Skeletal muscle satellite cell (primary cell): ENCODE data around the gene RAB1B.

Experiments
- H3K27me3 ChIP-seq: 2 replicates; pipeline ENCODE4 v1.7.0; 2013; ENCODE audit warnings: low read length; ENCODE audit not compliant: control insufficient read depth, insufficient read depth
- H3K36me3 ChIP-seq: 2 replicates; pipeline ENCODE4 v1.7.0; 2013; ENCODE audit warnings: mild to moderate bottlenecking, control low read depth, low read length; ENCODE audit not compliant: insufficient read depth
- H3K4me1 ChIP-seq: 2 replicates; pipeline ENCODE4 v1.7.0; 2013; ENCODE audit warnings: low read length; ENCODE audit not compliant: control insufficient read depth, insufficient read depth
- H3K4me2 ChIP-seq: 2 replicates; pipeline ENCODE4 v1.7.0; 2013; ENCODE audit warnings: mild to moderate bottlenecking, low read length
- H3K4me3 ChIP-seq: 2 replicates; pipeline ENCODE4 v1.7.0; 2013; ENCODE audit warnings: low read length
- H3K9ac ChIP-seq: 2 replicates; pipeline ENCODE4 v1.7.0; 2013; ENCODE audit warnings: mild to moderate bottlenecking, low read depth, low read length, moderate library complexity
- H3K9me3 ChIP-seq: replicated peaks from 2 replicates; pipeline ENCODE4 v1.7.0; 2013; ENCODE audit warnings: mild to moderate bottlenecking, control low read depth, low read length

Gene RAB1B

DNA sequence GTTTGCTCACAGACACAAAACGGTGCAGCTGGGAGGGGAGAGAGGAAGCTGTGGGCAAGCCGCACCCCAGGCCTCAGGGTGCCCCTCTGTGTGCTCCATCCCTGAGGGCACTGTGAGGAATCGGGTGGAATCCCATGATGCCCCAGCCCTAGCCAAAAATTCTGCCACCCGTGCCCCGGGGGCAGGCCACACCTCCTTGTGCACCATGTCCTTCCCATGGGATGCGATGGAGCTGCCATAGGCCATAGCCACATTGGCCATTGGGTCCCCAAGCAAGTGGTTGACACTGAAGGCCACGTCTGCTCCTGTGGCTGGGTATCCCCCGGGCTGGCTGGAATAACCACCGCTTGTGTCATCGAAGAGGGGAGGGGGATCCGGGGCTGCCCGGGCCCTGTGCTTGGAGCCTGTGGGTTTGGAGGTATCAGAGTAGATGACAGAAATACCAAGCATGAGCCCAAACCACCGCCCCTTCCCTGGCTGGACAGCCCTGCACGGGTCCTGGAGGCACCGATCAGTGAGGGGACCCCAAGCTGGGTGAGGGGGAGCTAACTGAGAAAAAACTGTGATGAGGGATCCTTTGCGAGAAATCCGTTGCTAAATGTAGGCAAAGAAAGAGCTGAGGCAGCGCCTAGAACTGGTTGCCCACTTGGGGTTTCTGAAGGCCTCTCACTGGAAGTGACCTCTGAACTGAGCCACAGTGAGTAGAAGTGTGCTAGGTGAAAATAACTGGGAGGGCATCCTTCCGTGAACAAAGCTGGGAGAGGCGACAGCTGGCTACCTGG, 19.6 kb downstream of the RAB1B start:
- Histone ChIP-seq H3K9ac (peak overlapping the region; percentile 96), H3K9me3 (no peaks in the 10 kb centered on the region), H3K4me1 (peaks cover 15% of the 10 kb centered on the region), H3K27me3 (peaks cover 22% of the 10 kb centered on the region), H3K4me2 (peak overlapping the region; percentile 97), H3K36me3 (peaks cover 33% of the 10 kb centered on the region), H3K4me3 (peak overlapping the region; percentile 72)

DNA sequence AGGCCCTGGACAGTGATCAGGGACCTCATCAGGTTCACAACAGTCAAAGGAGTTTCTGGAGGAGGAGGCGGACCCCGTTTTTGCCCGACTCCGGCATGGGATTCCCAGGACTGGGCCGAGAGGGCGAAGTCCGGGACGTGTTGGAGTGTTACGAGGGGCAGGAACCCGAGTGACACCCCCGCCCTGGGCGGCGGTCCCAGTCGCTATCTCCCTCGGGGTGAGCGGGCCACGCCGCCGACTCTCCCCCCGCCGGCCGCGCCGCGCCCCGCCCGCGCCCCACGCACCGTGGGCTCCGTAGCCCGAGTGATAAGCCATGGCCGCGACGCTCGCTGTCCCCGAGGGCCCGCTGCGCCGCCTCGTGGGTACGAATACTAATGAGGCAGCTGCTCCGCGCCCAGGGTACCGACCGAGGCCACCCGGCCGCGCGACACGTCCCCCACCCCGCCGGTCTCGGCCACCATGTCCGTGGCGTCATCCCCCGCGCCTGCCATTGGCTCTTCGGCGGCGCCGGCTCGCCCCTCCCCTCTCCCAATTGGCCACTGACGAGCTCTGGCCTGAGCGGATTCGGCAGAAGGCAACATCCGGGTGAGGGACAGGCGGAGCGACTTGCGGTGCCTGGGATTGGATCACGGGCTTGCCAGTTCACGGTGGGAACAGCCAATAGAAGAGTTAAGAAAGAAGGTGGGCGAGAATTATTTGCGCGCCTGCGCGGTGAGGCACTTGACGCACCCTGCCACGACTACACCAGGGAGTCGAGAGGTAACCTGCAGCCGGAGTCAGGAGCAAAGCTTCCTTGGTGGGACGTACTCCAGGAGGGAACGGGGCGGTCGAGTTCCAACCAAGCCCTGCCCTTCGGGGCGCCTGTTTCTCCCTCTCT, 20.5 kb downstream of the RAB1B start, which contains the start of gene YIF1A:
Gene YIF1A, minus strand, starts transcription at position 473 of the 877 bp plus-strand sequence. Its CDS starts 158 bp downstream, at position 315.
- peak within 1 kb of the TSS; percentile 96 for H3K9ac ChIP-seq
- peaks cover 29% of the 10 kb centered on the region for H3K36me3 ChIP-seq
- H3K27me3 ChIP-seq: peaks cover 30% of the 10 kb centered on the region
- no peaks in the 10 kb centered on the region for H3K9me3 ChIP-seq
- H3K4me2 ChIP-seq: peak within 1 kb of the TSS; percentile 97
- H3K4me3 ChIP-seq: peak within 1 kb of the TSS; percentile 72
- peaks cover 15% of the 10 kb centered on the region for H3K4me1 ChIP-seq

DNA sequence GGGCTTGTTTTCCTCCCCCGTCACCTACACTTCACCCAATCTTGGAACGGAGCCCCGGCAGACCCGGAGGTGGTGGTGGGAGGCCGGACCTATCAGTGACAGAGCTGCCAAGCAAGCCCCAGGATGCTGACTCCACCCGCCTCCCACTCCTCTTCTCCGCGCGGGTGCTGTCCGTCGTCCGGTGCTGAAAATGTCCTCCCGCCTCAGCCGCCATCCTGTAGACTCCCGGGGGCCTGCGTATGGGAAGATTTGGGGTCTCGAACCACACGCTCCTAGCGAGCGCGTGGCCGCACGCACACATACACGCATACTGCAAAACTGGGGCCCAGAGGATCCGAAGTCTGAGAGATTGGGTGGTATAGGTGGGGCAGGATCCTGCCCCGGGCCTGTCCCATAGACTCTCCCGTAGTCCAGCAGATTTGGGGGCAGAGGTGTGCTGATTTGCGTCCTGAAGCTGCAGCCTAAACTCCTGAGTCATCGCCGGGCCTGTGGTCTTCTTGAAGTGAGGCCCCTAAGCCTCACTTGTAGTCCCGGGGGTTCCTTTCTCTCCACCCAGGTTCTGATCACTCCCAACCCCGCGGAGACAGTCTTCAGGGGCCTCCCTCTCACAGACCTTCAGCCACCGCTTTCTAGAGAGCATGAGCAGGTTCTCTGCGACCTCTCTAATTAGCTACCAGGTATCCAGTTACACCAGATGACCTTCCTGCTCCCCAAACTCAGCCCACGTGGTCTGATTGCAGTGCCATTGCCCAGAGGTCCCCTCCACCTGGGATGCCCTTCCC, 21.3 kb downstream of the RAB1B start:
- Histone ChIP-seq H3K4me1 (peaks cover 15% of the 10 kb centered on the region), H3K4me2 (peak overlapping the region; percentile 95), H3K9ac (peak overlapping the region; percentile 96), H3K27me3 (peaks cover 33% of the 10 kb centered on the region), H3K4me3 (peak overlapping the region; percentile 72), H3K9me3 (no peaks in the 10 kb centered on the region), H3K36me3 (peaks cover 23% of the 10 kb centered on the region)

DNA sequence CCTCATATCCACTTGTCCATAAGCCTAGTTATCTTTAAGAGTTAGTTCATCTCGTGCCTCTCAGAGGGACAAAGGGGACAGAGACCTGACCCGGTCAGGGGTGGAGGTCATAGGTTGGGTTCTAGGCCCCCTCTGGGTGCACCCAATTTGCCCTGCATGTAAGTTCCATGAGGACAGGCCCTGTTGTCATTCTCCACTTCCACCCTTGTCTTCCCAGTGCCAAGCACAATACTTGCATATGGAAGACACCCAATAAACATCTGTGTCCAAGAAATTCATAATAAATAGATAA, 21.8 kb downstream of the RAB1B start:
- peak overlapping the region; percentile 95 for H3K4me2 ChIP-seq
- peaks cover 15% of the 10 kb centered on the region for H3K4me1 ChIP-seq
- H3K9me3 ChIP-seq: no peaks in the 10 kb centered on the region
- peak overlapping the region; percentile 72 for H3K4me3 ChIP-seq
- H3K27me3 ChIP-seq: peaks cover 33% of the 10 kb centered on the region
- H3K36me3 ChIP-seq: peaks cover 17% of the 10 kb centered on the region
- no peak overlapping the region for H3K9ac ChIP-seq

DNA sequence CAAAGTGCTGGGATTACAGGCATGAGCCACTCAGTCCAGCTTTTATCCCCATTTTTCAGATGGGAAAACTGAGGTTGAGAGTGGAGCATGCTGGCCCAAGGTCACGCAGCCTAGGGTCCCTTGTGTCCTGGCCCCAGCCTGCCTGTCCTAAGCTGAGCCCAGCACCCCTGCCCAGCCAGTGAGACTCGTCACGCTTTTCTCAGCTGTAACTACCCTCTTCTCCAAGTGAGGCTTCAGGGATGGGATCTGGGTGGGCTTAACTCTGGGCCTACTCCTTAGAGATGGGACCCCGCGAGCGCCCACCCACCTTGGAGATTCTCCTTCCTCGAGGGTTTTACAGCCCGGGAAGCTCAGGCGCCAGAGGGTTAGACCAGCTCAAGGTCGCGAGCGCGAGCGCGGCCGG, 22.9 kb downstream of the RAB1B start:
- Histone ChIP-seq H3K4me1 (peaks cover 15% of the 10 kb centered on the region), H3K4me3 (no peak overlapping the region), H3K27me3 (peaks cover 36% of the 10 kb centered on the region)

DNA sequence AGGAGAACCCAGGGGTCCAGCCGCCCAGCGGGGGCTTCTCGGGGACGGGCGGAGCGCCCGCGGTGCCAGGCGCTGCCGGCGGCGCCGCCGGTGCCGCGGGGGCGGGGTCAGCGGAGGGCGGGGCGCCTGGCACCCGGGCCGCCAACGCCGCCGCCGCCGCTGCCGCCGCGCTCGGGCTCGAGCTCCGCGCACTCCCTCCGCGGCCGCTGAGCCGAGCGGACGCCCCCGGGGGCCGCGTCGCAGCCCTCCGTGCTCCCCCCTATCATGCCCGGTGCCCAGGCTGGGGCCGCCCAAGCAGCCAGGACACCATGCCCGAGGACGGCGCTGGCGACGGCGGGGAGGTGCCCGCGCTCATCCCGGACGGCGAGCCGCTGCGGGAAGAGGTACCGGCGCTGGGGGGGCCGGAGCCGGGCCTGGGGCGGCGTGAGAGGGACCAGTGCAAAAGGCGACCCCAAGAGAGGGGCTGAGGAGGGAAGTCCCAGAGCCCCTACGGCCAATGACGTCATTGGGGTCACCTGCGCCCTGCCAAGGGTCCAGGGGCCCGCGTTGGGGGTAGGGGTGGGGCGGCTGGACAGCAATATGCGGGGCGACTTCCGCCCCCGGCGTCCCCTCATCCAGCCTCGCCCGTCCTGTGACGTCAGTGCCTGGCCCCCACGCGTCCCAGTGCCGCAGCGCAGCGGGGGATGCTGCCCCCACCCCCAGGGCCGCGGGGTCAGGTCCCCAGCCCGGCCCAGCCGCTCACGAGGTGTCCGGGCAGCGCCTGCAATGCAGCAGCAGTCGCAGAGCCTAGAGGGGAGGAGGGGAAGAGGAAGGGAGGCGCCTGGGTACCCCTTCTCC, 23.5 kb downstream of the RAB1B start, which contains the start of gene TMEM151A:
Gene TMEM151A, plus strand, starts transcription at position 189 of the 837 bp plus-strand sequence. Its CDS starts 120 bp downstream, at position 309.
- peak within 1 kb of the TSS; percentile 59 for H3K4me3 ChIP-seq
- peaks cover 42% of the 10 kb centered on the region for H3K27me3 ChIP-seq
- no peaks in the 10 kb centered on the region for H3K9me3 ChIP-seq
- H3K9ac ChIP-seq: no peak within 1 kb of the TSS
- peak within 1 kb of the TSS; percentile 69 for H3K4me2 ChIP-seq
- peaks cover 15% of the 10 kb centered on the region for H3K4me1 ChIP-seq
- H3K36me3 ChIP-seq: peaks cover 3% of the 10 kb centered on the region

More for the DNA sequence above, 22.9 kb downstream of the RAB1B start:
- peaks cover 8% of the 10 kb centered on the region for H3K36me3 ChIP-seq
- peak overlapping the region; percentile 69 for H3K4me2 ChIP-seq
- H3K9me3 ChIP-seq: no peaks in the 10 kb centered on the region
- H3K9ac ChIP-seq: no peak overlapping the region

DNA sequence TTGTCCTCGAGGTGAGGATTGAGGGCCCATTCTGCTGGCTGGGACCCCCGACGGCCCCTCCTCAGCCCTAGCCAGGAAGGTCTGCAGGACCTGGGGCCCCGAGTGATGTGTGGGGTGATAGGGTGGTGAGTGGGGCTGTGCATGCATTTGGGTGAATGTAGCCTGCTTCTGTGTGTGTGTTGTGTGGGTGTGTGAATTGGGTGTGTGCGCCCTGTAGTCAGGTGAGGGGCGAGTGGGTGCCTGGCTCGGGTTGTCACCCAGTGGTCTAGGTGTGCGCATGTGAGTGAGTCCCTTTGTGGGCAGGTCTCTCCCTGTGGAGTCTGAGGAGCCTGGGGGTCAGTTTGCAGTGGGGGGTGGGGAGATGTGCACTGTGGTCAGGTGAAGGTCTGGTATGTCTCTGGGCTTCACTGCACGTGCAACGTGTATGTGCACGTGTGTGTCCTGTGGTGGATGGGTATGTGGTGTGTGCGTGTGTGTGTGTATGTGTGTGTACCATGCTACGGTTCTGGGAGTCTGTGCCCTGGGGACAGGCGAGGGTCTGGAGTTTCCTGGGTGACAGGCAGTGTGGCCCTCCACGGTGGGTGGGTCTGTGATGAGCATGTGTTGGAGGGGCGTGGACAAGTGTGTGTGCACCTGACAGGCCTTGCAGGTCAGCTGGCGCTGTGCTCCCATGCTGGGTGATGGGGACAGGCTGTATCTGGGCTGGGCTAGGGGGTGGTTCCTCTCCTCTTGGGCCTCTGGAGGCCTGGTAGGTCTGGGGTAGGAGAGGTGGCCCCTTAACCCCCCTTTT, 24.3 kb downstream of the RAB1B start:
- no peak overlapping the region for H3K9ac ChIP-seq
- H3K4me2 ChIP-seq: no peak overlapping the region
- H3K4me3 ChIP-seq: no peak overlapping the region
- peaks cover 11% of the 10 kb centered on the region for H3K4me1 ChIP-seq
- peaks cover 50% of the 10 kb centered on the region for H3K27me3 ChIP-seq
- no peaks in the 10 kb centered on the region for H3K36me3 ChIP-seq
- no peaks in the 10 kb centered on the region for H3K9me3 ChIP-seq

DNA sequence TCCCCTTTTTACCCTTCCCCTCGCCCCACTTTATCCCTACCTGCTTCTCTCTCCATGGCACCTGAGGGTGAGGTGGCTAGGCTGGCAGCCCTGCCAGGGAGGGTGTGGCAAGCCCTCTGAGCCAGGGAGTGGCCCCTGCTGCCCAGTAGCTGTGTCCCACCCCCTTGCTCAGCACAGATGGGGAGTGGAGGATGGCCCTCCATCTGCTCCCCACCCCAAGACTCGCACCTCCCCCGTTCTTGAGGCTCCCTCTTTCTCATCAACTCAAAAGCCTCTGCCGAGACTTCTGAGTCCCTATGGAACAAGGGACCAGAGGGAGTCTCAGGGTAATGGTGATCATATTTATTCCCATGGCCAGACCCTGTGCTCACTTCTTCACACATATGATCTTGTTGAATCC, 24.9 kb downstream of the RAB1B start:
- peaks cover 54% of the 10 kb centered on the region for H3K27me3 ChIP-seq
- no peak overlapping the region for H3K4me2 ChIP-seq
- H3K9ac ChIP-seq: no peak overlapping the region
- no peak overlapping the region for H3K4me3 ChIP-seq
- no peaks in the 10 kb centered on the region for H3K36me3 ChIP-seq
- no peaks in the 10 kb centered on the region for H3K9me3 ChIP-seq
- peaks cover 7% of the 10 kb centered on the region for H3K4me1 ChIP-seq

DNA sequence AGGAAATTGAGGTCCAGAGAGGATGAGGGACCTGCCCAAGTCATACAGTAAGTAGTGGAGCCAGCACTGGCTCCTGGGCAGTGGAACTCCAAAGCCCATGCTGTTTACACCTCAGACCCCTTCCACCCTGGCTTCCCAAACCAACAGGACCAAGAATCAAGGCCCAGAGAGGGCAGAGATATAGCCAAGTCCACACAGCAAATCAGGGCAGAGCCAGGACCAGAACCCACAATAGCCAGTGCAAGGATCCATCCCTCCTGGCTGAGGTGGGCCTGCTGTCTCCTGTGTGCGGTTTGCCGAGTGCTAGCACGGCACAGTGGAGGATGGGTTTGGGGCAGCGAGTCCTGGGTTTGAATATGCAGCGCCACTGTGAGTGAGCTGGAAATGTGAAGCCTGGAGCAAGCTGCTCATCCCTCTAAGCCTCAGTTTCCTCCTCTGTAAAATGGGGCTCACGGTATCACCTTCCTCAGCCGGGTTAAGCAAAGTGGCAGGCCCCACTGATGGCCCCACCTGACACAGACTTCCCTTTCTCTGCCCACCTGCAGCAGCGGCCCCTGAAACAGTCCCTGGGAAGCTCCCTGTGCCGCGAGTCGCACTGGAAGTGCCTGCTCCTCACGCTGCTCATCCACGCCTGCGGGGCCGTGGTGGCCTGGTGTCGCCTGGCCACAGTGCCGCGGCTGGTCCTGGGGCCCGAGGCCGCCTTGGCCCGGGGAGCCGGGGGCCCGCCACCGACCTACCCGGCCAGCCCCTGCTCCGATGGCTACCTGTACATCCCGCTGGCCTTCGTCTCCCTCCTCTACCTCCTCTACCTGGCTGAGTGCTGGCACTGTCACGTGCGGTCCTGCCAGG, 25.6 kb downstream of the RAB1B start:
- H3K4me2 ChIP-seq: no peak overlapping the region
- peaks cover 7% of the 10 kb centered on the region for H3K4me1 ChIP-seq
- no peaks in the 10 kb centered on the region for H3K36me3 ChIP-seq
- H3K9ac ChIP-seq: no peak overlapping the region
- H3K9me3 ChIP-seq: no peaks in the 10 kb centered on the region
- peaks cover 54% of the 10 kb centered on the region for H3K27me3 ChIP-seq
- no peak overlapping the region for H3K4me3 ChIP-seq
